ENCODE results near the gene HHEX. TPM values are rescaled to one million over a fixed set of nuclear protein-coding genes. Genes with fewer than 3 reads are reported as not detected.

The HHEX gene
- polyA plus RNA-seq, 4 donors: 8.5 to 11.4 (median 11.0) TPM

- DNase-seq (ENCODE audit: low read depth in 4 of 4, low spot score in 3 of 4): no peak
Measured at GRCh38 chr10:92692697-92693533, 3.2 kb downstream of the HHEX start.

- DNase-seq (ENCODE audit: low read depth in 4 of 4, low spot score in 3 of 4): no peak
Measured at GRCh38 chr10:92693534-92693893, 3.8 kb downstream of the HHEX start.

GRCh38 chr10:92695679-92696605, 6.2 kb downstream of the HHEX start:
- no peak for DNase-seq (ENCODE audit: low read depth in 4 of 4, low spot score in 3 of 4)

- no peak for DNase-seq (ENCODE audit: low read depth in 4 of 4, low spot score in 3 of 4)
Measured at GRCh38 chr10:92696606-92697383, 7.0 kb downstream of the HHEX start.

- no peak for DNase-seq (ENCODE audit: low read depth in 4 of 4, low spot score in 3 of 4)
Measured at GRCh38 chr10:92697663-92698511, 8.1 kb downstream of the HHEX start.

- DNase-seq (ENCODE audit: low read depth in 4 of 4, low spot score in 3 of 4): no peak
Measured at GRCh38 chr10:92699193-92699517, 9.4 kb downstream of the HHEX start.

GRCh38 chr10:92699518-92700381, 10.0 kb downstream of the HHEX start:
- DNase-seq (ENCODE audit: low read depth in 4 of 4, low spot score in 3 of 4): no peak

GRCh38 chr10:92702301-92702916, 12.7 kb downstream of the HHEX start:
- DNase-seq (ENCODE audit: low read depth in 4 of 4, low spot score in 3 of 4): no peak

- no peak for DNase-seq (ENCODE audit: low read depth in 4 of 4, low spot score in 3 of 4)
Measured at GRCh38 chr10:92712016-92712889, 22.5 kb downstream of the HHEX start.

GRCh38 chr10:92714152-92714845, 24.5 kb downstream of the HHEX start:
- DNase-seq (ENCODE audit: low read depth in 4 of 4, low spot score in 3 of 4): no peak

GRCh38 chr10:92714872-92715271, 25.1 kb downstream of the HHEX start:
- no peak for DNase-seq (ENCODE audit: low read depth in 4 of 4, low spot score in 3 of 4)

- no peak for DNase-seq (ENCODE audit: low read depth in 4 of 4, low spot score in 3 of 4)
Measured at GRCh38 chr10:92719991-92720830, 30.5 kb downstream of the HHEX start.

- DNase-seq (ENCODE audit: low read depth in 4 of 4, low spot score in 3 of 4): no peak
Measured at GRCh38 chr10:92720831-92721165, 31.0 kb downstream of the HHEX start.

GRCh38 chr10:92722349-92722748, 32.6 kb downstream of the HHEX start:
- DNase-seq (ENCODE audit: low read depth in 4 of 4, low spot score in 3 of 4): no peak

- DNase-seq (ENCODE audit: low read depth in 4 of 4, low spot score in 3 of 4): no peak
Measured at GRCh38 chr10:92727141-92727540, 37.4 kb downstream of the HHEX start.

- no peak for DNase-seq (ENCODE audit: low read depth in 4 of 4, low spot score in 3 of 4)
Measured at GRCh38 chr10:92727550-92727949, 37.8 kb downstream of the HHEX start.
